ENCODE measurements around the gene FAM83E. TPM values are rescaled to one million over a fixed set of nuclear protein-coding genes. Genes with fewer than 3 reads are reported as not detected.
A peak's percentile ranks its signal among the peaks of the same experiment; 100 is the strongest.

The FAM83E gene
- total and polyA plus RNA-seq, 10 of the 15 experiments (the other 5 are each of a cell fraction or from before 2014, with no cell fraction given), result 0.14 to 2.5 (median 0.33) TPM; not detected in 4

DNA sequence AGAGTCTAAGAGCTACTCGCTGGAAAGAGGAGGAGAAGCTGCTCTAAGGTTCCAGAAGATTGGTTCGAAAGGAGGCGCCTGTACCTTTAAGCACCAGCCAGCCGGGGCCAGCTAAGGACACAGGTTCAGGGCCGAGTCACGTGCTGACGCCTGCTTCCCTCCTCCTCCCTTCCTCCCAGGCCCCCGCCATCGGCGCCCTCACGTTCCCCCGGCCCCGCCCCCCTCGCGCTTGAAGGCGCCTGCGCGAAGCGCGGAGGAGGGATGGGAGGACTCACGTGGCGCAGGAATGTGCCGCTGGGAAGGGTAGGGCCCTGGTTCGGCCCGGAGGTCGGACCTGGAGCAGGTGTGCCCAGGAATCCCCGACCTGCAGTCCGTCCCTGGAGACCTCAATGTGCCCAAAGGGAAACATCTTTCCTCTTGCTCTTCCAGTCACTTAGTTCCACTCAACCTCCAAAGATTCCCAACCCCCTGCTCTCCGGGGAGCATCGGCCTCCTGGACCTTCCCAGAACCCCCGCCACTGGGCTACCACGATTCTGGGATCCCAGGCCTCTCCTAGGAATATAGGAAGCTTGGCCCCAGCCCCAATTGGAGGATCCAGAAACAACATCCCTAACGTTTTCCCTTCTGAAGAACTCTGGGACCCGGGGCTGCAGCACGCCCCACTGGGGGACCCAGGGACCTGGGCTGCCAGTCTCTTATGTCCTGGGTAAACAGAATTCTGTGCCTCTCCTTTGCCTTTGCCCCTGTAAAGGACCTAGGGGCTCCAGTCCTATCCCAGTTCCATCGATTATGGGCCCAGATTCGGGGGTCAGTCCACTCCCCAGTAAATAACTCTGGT, 19.8 kb upstream of the FAM83E start:
- SMC1A ChIA-PET (ENCODE audit: uncharacterized antibody, unreplicated experiment), result interaction anchor here (0.9 to 2.8 kb wide), 6 partner anchors 9 to 51 kb away, joined by 3 to 22 read pairs (median 4); partner anchors contain the start of genes RPL18 and SPHK2
- ATAC-seq, result peak; percentile 66
- Histone ChIP-seq H3K4me3 (peak overlapping the region; percentile 75), H3K4me2 (ENCODE audit: control insufficient read depth, insufficient read depth) (peak overlapping the region; percentile 92), H3K4me1 (ENCODE audit: control insufficient read depth, insufficient read depth, low read length) (peaks cover 28% of the 10 kb centered on the region), H3K79me2 (ENCODE audit: control insufficient read depth, insufficient read depth, low read length) (peaks cover 5% of the 10 kb centered on the region), H4K20me1 (ENCODE audit: control insufficient read depth, insufficient read depth) (no peaks in the 10 kb centered on the region), H3K9me3 (replicated peaks; ENCODE audit: control insufficient read depth, insufficient read depth, low read length) (no peaks in the 10 kb centered on the region), H3K36me3 (ENCODE audit: control insufficient read depth in 2 of 2, insufficient read depth in 2 of 2, low read length in 1 of 2) (peaks cover under 1 to 4% of the 10 kb centered on the region in 2 experiments; a peak in 3 of 4 replicates), H3K27me3 (replicated peaks in 1 of 2; ENCODE audit: control insufficient read depth in 2 of 2, insufficient read depth in 2 of 2, low read length in 1 of 2) (no peaks in the 10 kb centered on the region), H3K27ac (ENCODE audit: control insufficient read depth, insufficient read depth) (peak overlapping the region; percentile 79), H2AFZ (ENCODE audit: control insufficient read depth, low read depth, low read length) (peak overlapping the region; percentile 81), H3K9ac (ENCODE audit: control insufficient read depth, insufficient read depth, low read length) (peak overlapping the region; percentile 67)
- FAIRE-seq, result peak; percentile 78
- POLR2A ChIA-PET, result interaction anchor here (0.5 to 3.3 kb wide), 9 partner anchors 8 to 330 kb away, joined by 3 to 62 read pairs (median 5); partner anchors contain the start of genes CA11, RPL18 and SPHK2
- intact Hi-C loops (cut with micrococcal nuclease; ENCODE audit: unreplicated experiment) (loop anchor here (10.0 kb wide), 1 partner anchor 330 kb away; the partner anchor contains the start of gene FTL), in situ Hi-C loops (cut with MboI) (loop anchor here (25.0 kb wide), 1 partner anchor 1253 kb away; the partner anchor contains the start of genes AKT1S1, IL4I1 and TBC1D17)
- RAD21 ChIA-PET (ENCODE audit: unreplicated experiment), result interaction anchor here (1.1 to 3.4 kb wide), 6 partner anchors 11 to 26 kb away, joined by 3 to 16 read pairs (median 10); partner anchors contain the start of genes CA11, RPL18 and SPHK2
- CTCF ChIA-PET, result interaction anchor here (1.1 to 2.3 kb wide), 4 partner anchors 11 to 50 kb away, joined by 3 to 10 read pairs (median 7); partner anchors contain the start of gene CA11
- 1% methylated on average over 23 of the region's 37 CpGs for WGBS (ENCODE audit: insufficient coverage, insufficient replicate concordance, low lambda C conversion rate, missing lambda C conversion rate)
- DNase-seq (ENCODE audit: low read depth, low spot score), result peak; percentile 79
- BruUV-seq (replicated peaks), result TSS peak; percentile 88
- TF ChIP-seq TCF12 (IDR thresholded peaks at IDR 0.05; ENCODE audit: low read depth, low read length) (0 out of 2 replicates have a peak, but pooled peaks have one; percentile 20), POU2F2 (IDR thresholded peaks at IDR 0.05; ENCODE audit: borderline replicate concordance, low read depth, low read length) (peak; percentile 48; the same call in 1 of the 3 replicates), NRF1 (conservative IDR thresholded peaks at IDR 0.05; ENCODE audit: low read depth, low read length) (0 out of 2 replicates have a peak, but pooled peaks have one; percentile 19), RAD21 (IDR thresholded peaks at IDR 0.05; ENCODE audit: insufficient read depth, low read depth, low read length) (no peak), PAX5 (IDR thresholded peaks at IDR 0.05; ENCODE audit: borderline replicate concordance, low read depth, low read length) (peak; percentile 58; the same call in 1 of the 2 replicates), BHLHE40 (IDR thresholded peaks at IDR 0.05; ENCODE audit: borderline replicate concordance in 1 of 2, low read depth in 2 of 2, low read length in 1 of 2) (peak; percentile 99), TAF1 (IDR thresholded peaks at IDR 0.05; ENCODE audit: borderline replicate concordance, low read depth, low read length) (0 out of 2 replicates have a peak, but pooled peaks have one; percentile 18), HDGF (IDR thresholded peaks at IDR 0.05) (peak; percentile 72; the same call in 1 of the 2 replicates), ZNF384 (IDR thresholded peaks at IDR 0.05; ENCODE audit: borderline replicate concordance, low read depth, low read length) (no peak), BCL11A (IDR thresholded peaks at IDR 0.05; ENCODE audit: low read depth, low read length) (0 out of 2 replicates have a peak, but pooled peaks have one; percentile 21), HCFC1 (IDR thresholded peaks at IDR 0.05; ENCODE audit: low read length) (peak; percentile 28), IKZF2 (IDR thresholded peaks at IDR 0.05) (peak; percentile 71 to 88), SMARCA5 (IDR thresholded peaks at IDR 0.05) (no peak), ZBED1 (IDR thresholded peaks at IDR 0.05; ENCODE audit: borderline replicate concordance) (no peak), CHD2 (IDR thresholded peaks at IDR 0.05; ENCODE audit: borderline replicate concordance, low read depth, low read length) (peak; percentile 77), EZH2 (IDR thresholded peaks at IDR 0.05; ENCODE audit: borderline replicate concordance, control insufficient read depth, low read depth, low read length) (no peak)
- TF ChIP-seq, protein P1, sequence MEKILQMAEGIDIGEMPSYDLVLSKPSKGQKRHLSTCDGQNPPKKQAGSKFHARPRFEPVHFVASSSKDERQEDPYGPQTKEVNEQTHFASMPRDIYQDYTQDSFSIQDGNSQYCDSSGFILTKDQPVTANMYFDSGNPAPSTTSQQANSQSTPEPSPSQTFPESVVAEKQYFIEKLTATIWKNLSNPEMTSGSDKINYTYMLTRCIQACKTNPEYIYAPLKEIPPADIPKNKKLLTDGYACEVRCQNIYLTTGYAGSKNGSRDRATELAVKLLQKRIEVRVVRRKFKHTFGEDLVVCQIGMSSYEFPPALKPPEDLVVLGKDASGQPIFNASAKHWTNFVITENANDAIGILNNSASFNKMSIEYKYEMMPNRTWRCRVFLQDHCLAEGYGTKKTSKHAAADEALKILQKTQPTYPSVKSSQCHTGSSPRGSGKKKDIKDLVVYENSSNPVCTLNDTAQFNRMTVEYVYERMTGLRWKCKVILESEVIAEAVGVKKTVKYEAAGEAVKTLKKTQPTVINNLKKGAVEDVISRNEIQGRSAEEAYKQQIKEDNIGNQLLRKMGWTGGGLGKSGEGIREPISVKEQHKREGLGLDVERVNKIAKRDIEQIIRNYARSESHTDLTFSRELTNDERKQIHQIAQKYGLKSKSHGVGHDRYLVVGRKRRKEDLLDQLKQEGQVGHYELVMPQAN (conservative IDR thresholded peaks at IDR 0.05), result 0 out of 2 replicates have a peak, but pooled peaks have one; percentile 42
- TF ChIP-seq, protein P2, sequence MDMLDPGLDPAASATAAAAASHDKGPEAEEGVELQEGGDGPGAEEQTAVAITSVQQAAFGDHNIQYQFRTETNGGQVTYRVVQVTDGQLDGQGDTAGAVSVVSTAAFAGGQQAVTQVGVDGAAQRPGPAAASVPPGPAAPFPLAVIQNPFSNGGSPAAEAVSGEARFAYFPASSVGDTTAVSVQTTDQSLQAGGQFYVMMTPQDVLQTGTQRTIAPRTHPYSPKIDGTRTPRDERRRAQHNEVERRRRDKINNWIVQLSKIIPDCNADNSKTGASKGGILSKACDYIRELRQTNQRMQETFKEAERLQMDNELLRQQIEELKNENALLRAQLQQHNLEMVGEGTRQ (IDR thresholded peaks at IDR 0.05; ENCODE audit: borderline replicate concordance, low read depth, low read length), result peak; percentile 89

All from GM12878 (cell line).